Hematopoietic multipotent progenitor cell treated with erythropoietin and hydrocortisone succinate and interleukin-3 and kit ligand, for 4 days (in vitro differentiated cells): ENCODE data around the gene MTUS2.

Source experiments
- DNase-seq: peaks from one replicate; pipeline ENCODE4 v3.0.0-alpha.2; 2015

Gene MTUS2

DNA sequence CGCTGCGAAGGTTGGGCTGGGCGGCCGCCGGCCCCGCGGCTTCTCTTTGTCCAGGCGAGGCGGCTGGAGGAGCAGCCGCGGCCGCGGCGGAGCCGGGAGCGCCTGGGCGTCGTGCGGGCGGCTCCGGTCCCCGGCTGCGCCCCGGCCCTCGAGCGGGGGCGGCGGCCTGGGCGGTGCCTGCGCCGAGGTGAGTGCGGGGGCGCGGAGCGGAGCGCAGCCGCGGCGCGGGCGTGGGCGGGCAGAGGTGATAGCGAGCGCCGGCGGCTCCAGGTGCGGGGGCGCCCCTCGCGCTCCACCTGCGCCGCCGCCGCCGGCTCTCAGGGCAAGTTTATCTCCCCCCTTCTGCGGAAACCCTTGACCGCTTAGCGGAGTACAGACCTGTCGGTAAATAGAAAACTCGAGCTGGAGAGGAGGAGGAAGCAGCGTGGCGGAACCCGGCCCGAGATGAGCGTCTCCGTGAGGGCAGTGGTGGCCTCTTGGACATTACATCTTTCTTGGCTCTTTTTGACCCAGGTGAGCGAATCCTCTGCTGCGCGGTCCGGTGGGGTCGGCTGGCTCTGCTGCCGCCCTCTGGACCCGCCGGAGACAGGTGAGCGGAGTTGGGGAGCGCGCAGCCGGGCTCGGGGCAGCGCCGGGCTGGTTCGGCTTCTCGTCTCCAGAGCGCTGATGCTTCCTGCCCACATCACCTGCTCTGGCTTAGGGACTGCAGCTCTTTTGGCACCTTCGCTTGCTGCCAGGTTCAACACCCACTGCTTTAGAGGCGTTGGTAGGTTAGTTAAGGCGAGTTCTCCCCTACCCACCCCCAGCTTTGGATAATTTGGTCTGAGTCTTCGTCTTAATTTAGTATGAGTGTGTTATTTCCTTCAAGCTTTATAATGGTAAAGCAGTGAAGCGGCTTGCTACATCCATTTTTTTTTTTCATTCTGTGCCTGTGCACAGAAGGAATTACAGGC is at the start of gene MTUS2:
Gene MTUS2 (plus strand): TSS at position 241 of the 953 bp plus-strand sequence.
- DNase-seq: no peak

DNA sequence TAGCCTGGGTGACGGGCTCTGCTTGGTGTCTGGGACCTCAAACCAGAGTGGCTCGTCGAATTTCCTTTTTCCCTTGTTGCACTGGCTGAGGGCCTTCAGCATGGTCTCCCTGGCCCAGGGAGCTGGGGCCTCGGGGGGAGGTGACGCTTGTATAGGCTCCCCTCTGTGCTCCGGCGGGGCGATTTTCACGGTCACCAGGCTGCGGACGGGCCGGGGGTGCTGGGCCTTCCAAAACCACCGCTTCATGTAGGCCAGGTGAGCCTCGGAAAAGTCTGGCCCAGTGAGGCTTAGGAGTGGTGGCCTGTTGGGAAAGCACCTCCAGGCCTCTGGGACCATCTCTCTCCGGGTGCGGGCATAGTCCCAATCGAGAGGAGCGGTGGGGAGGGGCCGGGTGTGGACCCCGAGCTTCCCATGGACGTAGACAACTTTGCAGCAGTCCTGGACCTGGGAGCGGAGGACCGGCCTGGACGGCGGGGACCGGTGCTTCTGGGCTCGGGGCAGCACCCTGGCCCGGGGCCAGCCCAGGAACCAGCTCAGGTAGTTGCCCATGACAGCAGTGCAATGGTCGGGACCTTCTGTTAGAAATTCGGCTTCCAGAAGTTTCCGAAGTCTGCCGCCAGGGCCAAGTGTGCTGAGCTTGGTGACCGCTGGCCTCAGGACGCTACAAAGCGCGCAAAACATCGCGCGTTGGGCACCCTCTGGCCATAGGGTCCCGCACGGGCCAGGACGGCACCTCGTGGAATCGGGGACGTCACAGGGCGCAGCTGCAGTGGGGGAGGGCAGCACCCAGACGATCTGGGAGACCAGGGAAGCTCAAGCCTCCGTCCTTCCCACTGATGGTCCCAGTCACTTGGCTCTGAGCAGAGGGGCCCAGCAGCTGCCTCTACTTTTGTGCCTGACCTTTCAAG is 41.6 kb upstream of the MTUS2 start:
- no peak for DNase-seq

DNA sequence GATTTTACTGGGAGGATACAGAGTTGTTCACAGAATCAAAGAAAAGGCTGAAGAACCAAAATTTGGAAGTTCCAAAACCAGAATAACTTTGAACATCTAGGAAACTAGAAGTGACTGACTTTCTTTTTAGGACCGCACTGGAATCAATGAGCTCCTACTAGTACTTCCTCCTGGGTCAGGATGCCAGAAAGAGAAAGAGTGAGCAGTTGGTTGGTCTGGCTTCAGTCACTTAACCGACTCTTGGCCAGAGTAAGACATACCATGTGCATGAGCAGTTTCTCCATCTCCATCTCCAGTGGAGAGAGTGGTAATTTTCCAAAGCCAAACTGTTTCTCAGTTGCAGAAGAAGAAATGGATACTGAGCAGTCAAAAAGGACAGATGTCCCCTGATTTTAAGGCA is 27.1 kb upstream of the MTUS2 start:
- DNase-seq: no peak

DNA sequence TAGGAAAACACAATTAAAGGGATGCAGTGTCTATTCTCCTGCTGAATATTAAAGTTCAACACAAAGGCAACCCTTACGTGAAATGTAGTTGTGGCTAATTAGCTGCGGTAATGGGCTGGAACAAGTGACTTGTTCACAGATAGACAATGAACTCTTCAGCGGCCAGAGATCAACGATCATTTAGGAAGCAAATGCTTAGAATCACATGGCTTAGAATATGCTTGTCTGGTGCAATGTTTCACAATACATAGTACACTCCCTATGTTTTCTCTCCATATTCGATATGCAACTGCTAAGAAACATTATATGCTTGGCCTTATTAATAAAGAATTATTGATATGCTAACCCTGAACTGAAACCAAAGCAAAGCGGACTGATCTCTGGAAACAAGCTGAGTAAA is 25.7 kb upstream of the MTUS2 start:
- no peak for DNase-seq

DNA sequence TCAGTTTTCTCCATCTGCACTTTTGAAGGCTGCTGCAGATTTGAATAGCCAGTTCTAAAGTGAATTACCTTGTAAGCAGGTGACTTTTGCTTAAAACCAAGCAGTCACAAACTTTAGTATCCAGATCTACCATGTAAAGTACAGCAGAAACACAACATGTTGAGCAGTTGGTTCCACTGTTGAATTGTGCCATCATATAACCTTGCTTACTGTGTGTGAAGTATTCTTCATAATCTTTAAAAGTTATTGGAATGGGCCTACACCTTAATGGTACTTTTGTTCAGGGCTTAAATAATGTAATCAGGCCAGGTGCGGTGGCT is 23.2 kb upstream of the MTUS2 start:
- DNase-seq: no peak

DNA sequence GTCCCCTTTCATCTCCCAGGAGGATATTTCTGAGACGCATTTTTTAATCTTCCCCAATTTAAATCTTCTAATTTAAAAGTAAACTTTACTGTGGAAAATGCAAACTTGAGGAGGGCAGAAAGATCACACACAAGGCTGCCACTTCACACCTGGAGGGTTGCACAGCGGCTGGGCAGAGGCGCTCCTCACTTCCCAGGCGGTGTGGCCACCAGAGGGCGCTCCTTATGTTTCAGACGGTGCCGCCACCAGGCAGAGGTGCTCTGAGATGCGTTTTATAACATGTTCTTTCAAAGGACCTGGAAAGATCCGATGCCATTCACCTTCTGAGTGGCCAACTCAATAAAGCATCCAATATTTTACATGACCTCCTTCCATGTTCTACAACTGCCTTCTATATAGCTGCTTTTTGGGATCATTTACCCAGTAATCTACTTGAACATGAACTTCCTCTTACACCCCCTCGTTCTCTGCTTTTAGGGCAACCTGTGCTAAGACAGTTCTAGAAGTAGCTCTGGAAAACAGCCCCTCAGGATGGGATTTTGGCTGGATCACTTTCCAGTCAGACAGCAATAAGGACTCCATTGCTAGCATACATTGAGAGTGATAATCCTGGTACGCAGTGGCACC is 14.8 kb upstream of the MTUS2 start:
- DNase-seq: peak; percentile 49

DNA sequence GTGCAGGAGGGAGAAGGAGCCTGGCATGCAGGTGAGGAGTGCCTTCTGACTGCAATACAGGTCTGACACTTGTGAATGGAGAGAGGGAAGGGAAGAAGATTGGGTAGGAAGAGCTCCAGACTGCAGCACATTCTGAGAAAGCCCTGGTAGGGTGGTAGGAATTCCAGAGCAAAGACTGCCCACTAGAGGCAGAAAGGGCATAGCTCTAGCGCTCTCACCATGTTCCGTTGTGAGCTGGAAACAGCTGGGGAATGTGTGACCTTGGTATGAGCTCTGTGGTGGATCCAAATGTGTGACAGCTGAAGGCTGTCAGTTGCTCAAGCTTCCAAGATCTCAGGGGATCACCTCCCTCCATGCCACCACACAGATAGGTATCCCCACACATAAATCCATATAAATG is 2.9 kb upstream of the MTUS2 start:
- DNase-seq: no peak

DNA sequence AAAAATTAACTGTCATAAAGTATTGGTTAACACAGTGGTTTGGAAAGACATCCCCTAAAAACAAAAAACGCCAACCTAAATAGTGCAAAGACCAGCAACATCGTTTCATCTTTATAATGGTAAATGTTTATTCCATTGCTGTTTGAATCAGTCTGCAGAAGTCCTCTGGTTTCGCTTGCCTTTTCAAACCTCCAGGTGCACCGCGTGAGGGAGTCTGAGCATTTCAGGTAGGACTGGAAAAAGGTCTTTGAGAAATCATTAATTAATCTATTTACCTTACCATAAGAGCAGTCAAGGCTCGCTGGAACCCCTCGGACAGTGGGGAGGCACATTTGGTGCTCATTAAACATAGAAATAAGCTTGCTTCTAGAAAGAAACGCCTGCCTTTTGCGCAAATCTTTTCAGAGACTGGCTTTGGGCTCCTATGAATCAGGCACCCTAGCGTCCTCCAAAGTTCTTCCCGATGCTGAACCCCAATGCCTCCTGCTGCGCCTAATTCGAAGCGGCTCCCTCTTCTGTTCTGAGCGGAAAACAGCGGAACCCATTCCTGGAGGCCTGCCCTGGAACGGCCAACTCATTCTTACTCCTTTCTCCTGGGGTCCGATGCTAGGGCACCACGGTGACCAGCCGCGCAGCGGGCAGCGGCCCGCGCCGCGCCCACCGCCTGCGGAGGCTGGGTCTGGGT is 951 bp upstream of the MTUS2 start:
- DNase-seq: peak; percentile 44

DNA sequence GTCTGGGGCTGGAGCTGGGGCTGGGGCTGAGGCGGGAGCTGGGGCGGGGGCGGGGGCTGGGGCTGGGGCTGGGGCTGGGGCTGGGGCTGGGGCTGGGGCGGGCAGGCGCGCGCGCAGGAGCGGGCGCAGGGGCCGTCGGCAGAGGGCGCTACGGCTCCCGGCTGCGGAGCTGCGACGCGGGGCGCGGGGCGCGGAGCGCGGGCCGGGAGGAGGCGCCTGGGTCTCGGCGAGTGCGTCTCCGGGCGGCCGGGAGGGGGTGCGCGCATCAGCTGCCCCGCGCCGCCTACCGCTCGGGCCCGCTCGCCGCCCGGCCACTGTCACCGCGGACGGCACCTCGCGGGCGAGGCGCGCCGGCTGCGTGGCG is 422 bp upstream of the MTUS2 start:
- peak; percentile 66 for DNase-seq

DNA sequence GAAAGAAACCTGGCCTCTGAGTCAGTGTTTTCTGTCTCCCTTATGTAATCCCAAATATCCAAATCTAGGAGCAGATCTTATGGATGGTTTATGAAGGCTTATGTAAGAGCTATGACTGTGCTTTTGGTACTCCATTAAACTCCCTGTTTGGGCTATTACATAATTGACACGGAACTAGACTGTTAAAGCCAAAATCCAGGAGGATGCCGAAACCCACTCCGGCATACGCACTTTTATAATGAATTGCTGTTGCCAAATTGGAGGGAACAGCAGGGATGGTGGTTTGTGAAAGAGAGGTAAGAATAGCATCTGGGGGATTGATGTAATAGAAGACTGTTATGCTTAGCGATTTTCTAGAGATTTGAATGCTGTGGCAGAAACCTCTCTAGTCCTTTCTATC is 2.0 kb downstream of the MTUS2 start:
- no peak for DNase-seq

DNA sequence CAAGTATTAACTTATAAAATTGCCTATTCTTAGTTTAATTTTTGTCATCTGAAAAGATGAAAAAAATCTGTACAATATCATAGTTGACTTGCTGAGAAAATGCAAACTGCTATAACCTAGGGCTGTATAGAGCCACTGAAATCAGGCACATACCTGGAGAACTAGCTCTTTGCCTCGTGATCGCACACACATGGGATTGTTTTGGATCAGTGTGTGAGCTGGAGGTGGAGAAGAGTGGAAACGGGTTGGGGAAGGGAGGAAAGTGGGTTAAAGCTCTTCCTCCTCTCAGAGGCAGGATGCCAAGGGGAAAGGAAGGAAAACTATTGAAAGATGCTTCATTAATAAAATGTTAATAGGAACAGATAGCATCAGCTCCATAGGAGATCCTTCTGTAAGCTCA is 2.7 kb downstream of the MTUS2 start:
- DNase-seq: no peak

DNA sequence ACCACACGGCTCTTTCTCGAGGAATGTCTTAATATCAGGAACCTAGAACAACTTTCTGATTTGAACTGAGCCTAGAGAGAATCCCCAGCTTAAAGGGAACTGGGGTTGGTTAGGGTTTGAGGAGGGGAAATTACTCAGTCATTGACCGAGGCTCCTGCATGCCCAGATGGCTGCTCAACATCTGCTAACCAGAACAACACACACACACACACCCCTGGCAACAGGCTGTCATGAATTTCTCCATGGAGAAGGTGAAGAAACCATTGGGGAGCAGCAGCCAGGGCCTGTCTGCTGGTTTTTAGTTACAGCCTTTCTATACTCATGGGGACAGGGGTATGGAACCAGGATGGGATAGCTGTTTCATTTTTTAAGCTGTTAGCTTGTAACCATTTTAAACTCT is 5.2 kb downstream of the MTUS2 start:
- DNase-seq: no peak

DNA sequence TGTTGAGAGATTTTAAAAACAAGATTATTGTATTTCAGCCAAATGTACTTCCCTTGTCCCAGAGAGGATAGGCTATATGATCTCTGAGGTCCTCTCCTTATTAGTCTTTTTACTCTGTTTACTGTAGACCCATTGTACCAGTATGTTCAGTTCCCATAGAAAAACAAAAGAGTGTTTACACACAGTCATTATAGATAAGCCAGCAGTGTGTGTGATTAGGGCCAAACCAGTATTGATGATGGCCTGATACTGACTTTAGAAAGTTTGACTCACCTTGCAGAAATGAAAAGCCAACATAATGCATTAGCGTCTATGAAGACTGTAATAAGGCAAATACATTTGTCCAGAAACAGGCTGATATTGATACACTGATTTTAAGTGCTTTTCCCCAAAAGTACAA is 6.2 kb downstream of the MTUS2 start:
- DNase-seq: no peak

DNA sequence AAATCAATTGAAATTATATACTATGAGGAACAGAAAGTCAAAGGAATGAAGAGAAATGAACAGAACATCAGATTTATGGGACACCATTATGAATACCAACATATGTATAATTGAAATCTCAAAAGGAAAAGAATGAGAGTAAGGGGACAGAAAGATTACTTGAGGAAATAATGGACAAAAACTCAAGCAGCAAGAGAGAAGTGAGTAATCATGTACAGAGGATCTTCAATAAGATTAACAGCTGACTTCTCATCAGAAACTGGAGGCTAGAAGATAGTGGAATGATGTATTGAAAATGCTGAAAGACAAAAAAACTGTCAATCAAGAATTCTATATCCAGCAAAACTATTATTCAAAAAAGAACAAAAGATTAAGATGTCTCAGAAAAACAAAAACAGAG is 10.4 kb downstream of the MTUS2 start:
- DNase-seq: no peak

DNA sequence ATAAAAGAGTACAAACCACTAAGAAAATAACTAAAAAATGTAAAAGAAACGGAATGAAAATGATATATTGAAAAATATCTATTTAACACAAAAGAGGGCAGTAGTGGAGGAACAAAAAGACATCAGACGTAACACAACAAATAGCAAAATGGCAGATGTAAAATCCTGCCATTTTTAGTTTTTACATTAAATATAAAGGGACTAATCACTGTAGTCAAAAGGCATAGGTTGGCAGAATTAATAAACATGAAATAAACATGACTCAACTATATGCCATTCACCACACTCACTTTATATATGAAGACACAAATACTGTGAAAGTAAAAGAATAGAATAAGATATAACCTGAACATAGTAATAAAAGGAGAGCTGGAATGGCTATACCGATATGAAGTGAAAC is 11.0 kb downstream of the MTUS2 start:
- no peak for DNase-seq

DNA sequence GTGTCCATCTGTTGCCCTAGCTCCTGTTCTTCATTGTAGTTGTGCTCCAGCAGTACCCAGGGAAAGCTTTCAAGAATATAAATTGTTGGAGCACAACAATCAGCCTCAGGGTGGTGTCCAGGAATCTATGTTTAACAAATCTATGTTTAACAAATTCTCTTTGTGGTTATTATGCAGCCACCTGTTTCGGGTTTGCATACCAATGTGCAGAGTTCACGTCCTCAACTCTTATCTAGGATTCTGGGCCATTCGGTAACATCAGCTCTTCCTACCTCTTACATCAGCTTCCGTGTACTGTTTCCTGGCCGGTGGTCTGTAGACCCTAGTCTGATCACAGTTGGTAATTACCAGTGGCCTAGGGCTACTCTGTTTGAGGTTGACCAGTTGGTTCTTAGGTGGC is 17.0 kb downstream of the MTUS2 start:
- no peak for DNase-seq

DNA sequence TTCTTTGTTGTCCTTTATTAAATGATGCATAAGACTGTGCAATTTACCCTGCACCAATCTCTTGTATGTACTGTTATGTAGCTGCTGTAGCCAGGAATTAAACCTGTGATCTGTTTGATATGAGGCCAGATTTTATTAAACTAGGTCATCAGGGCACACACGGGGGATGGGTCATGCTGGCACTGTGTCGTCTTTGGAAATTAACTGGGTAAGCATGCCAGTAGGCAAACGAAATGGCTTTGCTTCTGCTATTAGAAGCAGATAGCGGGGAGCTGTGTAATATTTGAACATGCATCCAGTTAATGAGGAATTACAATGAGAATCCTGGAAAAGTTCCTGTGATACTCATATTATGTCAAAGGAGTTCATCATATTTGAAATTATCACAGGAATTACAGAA is 23.5 kb downstream of the MTUS2 start:
- no peak for DNase-seq

DNA sequence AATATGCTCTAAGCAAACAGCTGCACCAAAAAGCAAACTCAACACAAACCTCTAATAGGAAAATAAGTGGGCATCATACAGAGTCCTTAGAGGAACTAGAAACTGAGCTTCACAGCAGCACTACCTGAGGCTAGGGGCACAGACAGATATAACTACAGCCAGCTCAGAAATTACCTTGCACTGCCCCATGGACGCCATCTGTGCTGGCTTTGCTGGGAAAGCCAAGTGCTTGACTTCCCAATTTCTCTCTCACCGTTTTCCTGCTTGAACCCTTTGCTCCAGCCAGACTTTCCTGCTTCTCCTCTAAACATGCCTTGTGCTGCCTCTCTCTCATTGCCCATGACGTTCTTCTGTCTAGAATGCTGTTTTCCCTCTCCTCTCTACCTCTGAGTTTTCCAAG is 29.3 kb downstream of the MTUS2 start:
- no peak for DNase-seq

DNA sequence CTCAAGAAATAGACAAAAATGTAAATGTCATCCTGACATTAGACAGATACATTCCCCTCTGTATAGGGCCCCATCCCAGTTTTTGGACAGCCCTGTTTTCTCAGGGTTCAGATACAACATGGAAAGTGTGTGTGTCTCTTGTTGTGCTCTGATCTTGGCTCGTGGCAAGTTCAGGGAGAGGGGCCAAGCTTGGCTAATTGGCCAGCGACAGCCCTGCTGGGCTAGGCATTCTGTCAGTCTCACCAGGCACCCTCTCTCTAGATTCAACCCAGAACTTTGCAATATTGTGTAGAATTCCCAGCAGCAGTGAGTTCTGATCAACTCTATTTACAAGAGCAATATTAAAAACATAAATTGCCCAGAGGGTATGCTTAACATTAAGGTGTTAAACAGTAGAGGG is 30.1 kb downstream of the MTUS2 start:
- DNase-seq: no peak

DNA sequence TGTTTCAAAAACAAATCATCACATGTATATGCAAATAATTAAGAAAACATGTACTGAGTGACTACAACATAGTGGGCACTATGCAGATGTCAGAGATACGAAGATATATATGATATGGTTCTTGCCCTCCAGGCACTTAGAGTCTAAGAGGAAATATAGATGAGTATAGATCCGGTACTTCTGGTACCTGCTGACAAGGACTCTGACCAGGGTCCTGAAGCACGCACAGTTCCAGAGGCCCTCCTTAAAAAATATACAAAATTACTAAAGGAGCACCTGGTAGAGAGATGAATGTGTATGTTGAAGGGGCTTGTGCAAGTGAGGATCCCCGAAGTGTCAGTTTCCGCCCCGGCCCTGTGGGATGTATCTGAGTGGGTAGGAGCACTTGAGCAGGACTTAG is 31.3 kb downstream of the MTUS2 start:
- no peak for DNase-seq

DNA sequence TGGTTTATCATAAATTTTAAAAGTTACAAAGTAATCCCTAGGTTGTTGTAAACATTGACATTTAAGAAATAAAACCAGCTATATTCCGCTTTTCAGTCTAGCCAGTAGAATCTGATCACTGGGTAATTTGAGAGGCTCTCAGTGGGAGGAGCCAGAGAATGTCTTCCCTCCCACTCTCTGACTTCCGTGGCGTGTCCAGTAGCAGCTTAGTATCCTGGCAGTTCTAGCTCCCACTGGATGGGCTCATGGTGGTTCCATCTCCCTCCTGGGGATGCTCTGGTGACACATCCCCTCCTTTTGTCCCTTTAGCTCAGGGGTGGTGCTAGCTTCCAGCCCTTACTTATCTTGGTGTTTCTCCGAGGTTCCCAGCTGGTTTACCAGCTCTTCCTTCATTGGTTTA is 34.5 kb downstream of the MTUS2 start:
- DNase-seq: no peak

DNA sequence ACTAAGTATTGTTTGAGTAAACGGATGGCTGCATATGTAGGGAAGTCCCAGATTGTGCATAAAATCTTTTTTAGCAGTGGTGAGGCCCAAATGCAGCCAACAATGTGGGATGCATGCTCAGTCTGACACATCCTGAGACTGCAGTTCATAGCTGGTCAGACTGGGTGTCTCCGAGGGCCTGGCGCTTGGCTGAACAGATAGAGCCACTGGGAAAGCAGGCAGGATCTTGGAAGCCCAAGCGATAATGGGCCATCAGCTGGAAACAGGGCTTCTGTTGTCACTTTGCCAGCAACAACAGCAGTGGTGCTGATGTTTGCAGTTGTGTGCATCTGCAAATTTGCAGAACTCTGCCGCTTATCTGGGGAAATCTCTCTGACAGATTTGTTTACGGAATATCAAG is 36.1 kb downstream of the MTUS2 start:
- no peak for DNase-seq

DNA sequence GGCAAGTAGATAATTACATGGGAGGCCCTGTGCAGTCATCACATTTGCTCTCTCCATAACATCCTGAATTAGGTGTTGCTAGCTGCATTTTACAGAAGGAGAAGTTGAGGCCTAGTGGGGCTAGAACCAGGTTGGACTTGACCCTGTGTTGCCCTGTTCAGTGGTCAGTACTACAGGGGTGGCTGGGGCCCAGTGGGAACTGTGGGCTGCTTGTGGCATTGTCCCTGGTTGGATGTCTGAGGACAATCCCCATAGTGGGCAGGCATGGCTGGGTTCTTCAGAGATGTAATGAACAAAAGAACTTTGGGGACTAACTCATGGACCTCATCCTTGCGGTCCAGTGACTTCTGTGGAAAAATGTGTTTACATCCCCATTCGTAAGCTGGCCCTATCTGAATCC is 38.9 kb downstream of the MTUS2 start:
- DNase-seq: no peak
